GM12878 (cell line): ENCODE measurements around the gene DENND1A.

Experiments used
- ASH2L ChIP-seq: fragments of 300-600, 200-600 bp; sonication (generic); IDR thresholded peaks from 2 replicates; pipeline ENCODE4 v1.6.1; 2017; ENCODE audit warnings: low read depth, mild to moderate bottlenecking, borderline replicate concordance
- ATF3 ChIP-seq: IDR thresholded peaks from 2 replicates; pipeline ENCODE4 v1.6.1; 2011; ENCODE audit warnings: low read depth, mild to moderate bottlenecking, low read length, moderate library complexity, borderline replicate concordance; ENCODE audit errors: extremely low read depth
- BCL3 ChIP-seq: IDR thresholded peaks from 2 replicates; pipeline ENCODE4 v1.6.1; 2011; ENCODE audit warnings: borderline replicate concordance, low read depth, mild to moderate bottlenecking, moderate library complexity, low read length; ENCODE audit not compliant: insufficient read depth, poor library complexity, severe bottlenecking
- CBFB ChIP-seq: IDR thresholded peaks from 2 replicates; pipeline ENCODE4 v1.6.1; 2016; ENCODE audit warnings: antibody characterized with exemption, low read depth
- CREB1 ChIP-seq: IDR thresholded peaks from 2 replicates; pipeline ENCODE4 v1.6.1; 2012; ENCODE audit warnings: low read depth, mild to moderate bottlenecking, inconsistent platforms
- ESRRA ChIP-seq: IDR thresholded peaks from 2 replicates; pipeline ENCODE4 v1.6.1; 2012; ENCODE audit warnings: mild to moderate bottlenecking, low read length, improper control_type of control experiment
- EZH2 ChIP-seq: IDR thresholded peaks from 2 replicates; pipeline ENCODE4 v1.6.1; 2012; ENCODE audit warnings: low read depth, mild to moderate bottlenecking, control low read depth, inconsistent platforms, low read length, borderline replicate concordance; ENCODE audit not compliant: control insufficient read depth
- FOXM1 ChIP-seq: IDR thresholded peaks from 2 replicates; pipeline ENCODE4 v1.6.1; 2012; ENCODE audit warnings: low read depth, mild to moderate bottlenecking, inconsistent platforms, low read length, moderate library complexity
- GABPA ChIP-seq: IDR thresholded peaks from 2 replicates; pipeline ENCODE4 v1.6.1; 2014; ENCODE audit warnings: antibody characterized with exemption, low read depth, mild to moderate bottlenecking, inconsistent platforms
- HDAC2 ChIP-seq: fragments of 200-600 bp; sonication (generic); IDR thresholded peaks from 2 replicates; pipeline ENCODE4 v1.6.1; 2017
- NFXL1 ChIP-seq: fragments of 450-650 bp; IDR thresholded peaks from 2 replicates; pipeline ENCODE4 v1.6.1; 2017; ENCODE audit warnings: antibody characterized with exemption, mild to moderate bottlenecking, borderline replicate concordance
- YY1 ChIP-seq: IDR thresholded peaks from 2 replicates; pipeline ENCODE4 v1.6.1; 2011; ENCODE audit warnings: low read depth, mild to moderate bottlenecking, low read length
- TF ChIP-seq, protein P1 (sequence below): IDR thresholded peaks from 2 replicates; pipeline ENCODE4 v1.6.1; 2011; ENCODE audit warnings: low read depth, low read length, improper control_type of control experiment, borderline replicate concordance
- TF ChIP-seq, protein P2 (sequence below), 3 experiments: IDR thresholded peaks in 2 of 3; conservative IDR thresholded peaks in 1 of 3; 2 replicates each; pipeline ENCODE4 v1.5.1; 2011; ENCODE audit warnings: low read depth in 3 of 3, low read length in 3 of 3, mild to moderate bottlenecking in 3 of 3, control low read depth in 2 of 3, moderate library complexity in 2 of 3, inconsistent platforms in 1 of 3, mixed read lengths in 1 of 3; ENCODE audit not compliant: control insufficient read depth in 2 of 3, insufficient read depth in 1 of 3; ENCODE audit errors: extremely low read depth in 1 of 3

GRCh38 chr9:123647145-123647544 lies 282.8 kb downstream of the DENND1A start:
- TF ChIP-seq FOXM1 (no peak), CREB1 (no peak), GABPA (no peak), ATF3 (no peak), NFXL1 (no peak), CBFB (no peak), ESRRA (no peak), HDAC2 (no peak), YY1 (no peak), EZH2 (no peak), BCL3 (no peak), ASH2L (no peak)
- TF ChIP-seq, protein P1, sequence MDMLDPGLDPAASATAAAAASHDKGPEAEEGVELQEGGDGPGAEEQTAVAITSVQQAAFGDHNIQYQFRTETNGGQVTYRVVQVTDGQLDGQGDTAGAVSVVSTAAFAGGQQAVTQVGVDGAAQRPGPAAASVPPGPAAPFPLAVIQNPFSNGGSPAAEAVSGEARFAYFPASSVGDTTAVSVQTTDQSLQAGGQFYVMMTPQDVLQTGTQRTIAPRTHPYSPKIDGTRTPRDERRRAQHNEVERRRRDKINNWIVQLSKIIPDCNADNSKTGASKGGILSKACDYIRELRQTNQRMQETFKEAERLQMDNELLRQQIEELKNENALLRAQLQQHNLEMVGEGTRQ = no peak
- TF ChIP-seq, protein P2, sequence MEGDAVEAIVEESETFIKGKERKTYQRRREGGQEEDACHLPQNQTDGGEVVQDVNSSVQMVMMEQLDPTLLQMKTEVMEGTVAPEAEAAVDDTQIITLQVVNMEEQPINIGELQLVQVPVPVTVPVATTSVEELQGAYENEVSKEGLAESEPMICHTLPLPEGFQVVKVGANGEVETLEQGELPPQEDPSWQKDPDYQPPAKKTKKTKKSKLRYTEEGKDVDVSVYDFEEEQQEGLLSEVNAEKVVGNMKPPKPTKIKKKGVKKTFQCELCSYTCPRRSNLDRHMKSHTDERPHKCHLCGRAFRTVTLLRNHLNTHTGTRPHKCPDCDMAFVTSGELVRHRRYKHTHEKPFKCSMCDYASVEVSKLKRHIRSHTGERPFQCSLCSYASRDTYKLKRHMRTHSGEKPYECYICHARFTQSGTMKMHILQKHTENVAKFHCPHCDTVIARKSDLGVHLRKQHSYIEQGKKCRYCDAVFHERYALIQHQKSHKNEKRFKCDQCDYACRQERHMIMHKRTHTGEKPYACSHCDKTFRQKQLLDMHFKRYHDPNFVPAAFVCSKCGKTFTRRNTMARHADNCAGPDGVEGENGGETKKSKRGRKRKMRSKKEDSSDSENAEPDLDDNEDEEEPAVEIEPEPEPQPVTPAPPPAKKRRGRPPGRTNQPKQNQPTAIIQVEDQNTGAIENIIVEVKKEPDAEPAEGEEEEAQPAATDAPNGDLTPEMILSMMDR (IDR thresholded peaks at IDR 0.05 in 2 of 3, conservative IDR thresholded peaks at IDR 0.05 in 1 of 3; ENCODE audit: control insufficient read depth in 2 of 3, extremely low read depth in 1 of 3, insufficient read depth in 1 of 3, low read depth in 3 of 3, low read length in 3 of 3) = no peak
